22Rv1 (cell line): Measurements from ENCODE around the gene ZNF579.
"Not testable (repeated sequence)": the region's sequence is repeated elsewhere in the genome, so short reads cannot be mapped to it uniquely, and the experiment has no call there.

Experiments
- CTCF ChIP-seq: fragments of 450-650 bp; IDR thresholded peaks from 2 replicates; pipeline ENCODE4 v1.5.1; 2017; ENCODE audit warnings: mild to moderate bottlenecking
- ZFX ChIP-seq: fragments of 450-650 bp; IDR thresholded peaks from 2 replicates; pipeline ENCODE4 v1.6.1; 2017; ENCODE audit warnings: antibody characterized with exemption, borderline replicate concordance

- not testable (repeated sequence) for TF ChIP-seq CTCF, ZFX
These were observed 6.7 kb downstream of the ZNF579 start for GRCh38 chr19:55573929-55574328.
